Prostate gland (tissue), 2 donors: Measurements from ENCODE around the gene IRS1.

Source experiments
- POLR2A ChIP-seq: fragments of 450-650 bp; IDR thresholded peaks from one replicate; pipeline ENCODE4 v1.6.1; 2016; ENCODE audit warnings: antibody characterized with exemption, mild to moderate bottlenecking
- TF ChIP-seq, protein P1 (sequence below), 4 experiments: fragments of 200-600 bp in 2 of 4; fragments of 450-650 bp in 2 of 4; sonication (generic) in 2 of 4; IDR thresholded peaks; 1 replicate in 3 of 4; 2 replicates in 1 of 4; pipeline ENCODE4 v1.5.1; 2016 to 2019; ENCODE audit warnings: antibody characterized with exemption in 4 of 4, mild to moderate bottlenecking in 2 of 4, moderate library complexity in 2 of 4

DNA sequence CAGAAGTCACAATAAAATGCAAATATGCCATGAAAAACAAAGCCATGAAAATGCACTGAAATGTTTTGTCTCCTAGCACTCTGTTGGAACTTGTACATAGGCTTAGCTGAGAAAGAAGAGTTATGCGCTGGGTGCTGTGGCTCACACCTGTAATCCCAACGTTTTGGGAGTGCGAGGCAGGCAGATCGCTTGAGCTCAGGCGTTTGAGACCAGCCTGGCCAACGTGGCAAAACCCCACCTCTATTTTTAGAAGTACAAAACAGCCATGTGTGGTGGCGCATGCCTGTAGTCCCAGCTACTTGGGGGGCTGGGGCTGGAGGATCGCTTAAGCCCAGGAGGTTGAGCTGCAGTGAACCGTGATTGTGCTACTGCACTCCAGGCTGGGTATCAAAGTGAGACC lies 39.9 kb downstream of the IRS1 start:
- TF ChIP-seq, protein P1, sequence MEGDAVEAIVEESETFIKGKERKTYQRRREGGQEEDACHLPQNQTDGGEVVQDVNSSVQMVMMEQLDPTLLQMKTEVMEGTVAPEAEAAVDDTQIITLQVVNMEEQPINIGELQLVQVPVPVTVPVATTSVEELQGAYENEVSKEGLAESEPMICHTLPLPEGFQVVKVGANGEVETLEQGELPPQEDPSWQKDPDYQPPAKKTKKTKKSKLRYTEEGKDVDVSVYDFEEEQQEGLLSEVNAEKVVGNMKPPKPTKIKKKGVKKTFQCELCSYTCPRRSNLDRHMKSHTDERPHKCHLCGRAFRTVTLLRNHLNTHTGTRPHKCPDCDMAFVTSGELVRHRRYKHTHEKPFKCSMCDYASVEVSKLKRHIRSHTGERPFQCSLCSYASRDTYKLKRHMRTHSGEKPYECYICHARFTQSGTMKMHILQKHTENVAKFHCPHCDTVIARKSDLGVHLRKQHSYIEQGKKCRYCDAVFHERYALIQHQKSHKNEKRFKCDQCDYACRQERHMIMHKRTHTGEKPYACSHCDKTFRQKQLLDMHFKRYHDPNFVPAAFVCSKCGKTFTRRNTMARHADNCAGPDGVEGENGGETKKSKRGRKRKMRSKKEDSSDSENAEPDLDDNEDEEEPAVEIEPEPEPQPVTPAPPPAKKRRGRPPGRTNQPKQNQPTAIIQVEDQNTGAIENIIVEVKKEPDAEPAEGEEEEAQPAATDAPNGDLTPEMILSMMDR (IDR thresholded peaks at IDR 0.05) = no peak
- no peak for TF ChIP-seq POLR2A
